ENCODE results near the gene SFXN3. TPM values are rescaled to one million over a fixed set of nuclear protein-coding genes. Genes with fewer than 3 reads are reported as not detected.
A peak's percentile ranks its signal among the peaks of the same experiment; 100 is the strongest.

The SFXN3 gene
- total and polyA plus RNA-seq, 2 of the 13 experiments (the other 11 are each of a cell fraction or from before 2014, with no cell fraction given): 16.8 to 71.5 TPM

DNA sequence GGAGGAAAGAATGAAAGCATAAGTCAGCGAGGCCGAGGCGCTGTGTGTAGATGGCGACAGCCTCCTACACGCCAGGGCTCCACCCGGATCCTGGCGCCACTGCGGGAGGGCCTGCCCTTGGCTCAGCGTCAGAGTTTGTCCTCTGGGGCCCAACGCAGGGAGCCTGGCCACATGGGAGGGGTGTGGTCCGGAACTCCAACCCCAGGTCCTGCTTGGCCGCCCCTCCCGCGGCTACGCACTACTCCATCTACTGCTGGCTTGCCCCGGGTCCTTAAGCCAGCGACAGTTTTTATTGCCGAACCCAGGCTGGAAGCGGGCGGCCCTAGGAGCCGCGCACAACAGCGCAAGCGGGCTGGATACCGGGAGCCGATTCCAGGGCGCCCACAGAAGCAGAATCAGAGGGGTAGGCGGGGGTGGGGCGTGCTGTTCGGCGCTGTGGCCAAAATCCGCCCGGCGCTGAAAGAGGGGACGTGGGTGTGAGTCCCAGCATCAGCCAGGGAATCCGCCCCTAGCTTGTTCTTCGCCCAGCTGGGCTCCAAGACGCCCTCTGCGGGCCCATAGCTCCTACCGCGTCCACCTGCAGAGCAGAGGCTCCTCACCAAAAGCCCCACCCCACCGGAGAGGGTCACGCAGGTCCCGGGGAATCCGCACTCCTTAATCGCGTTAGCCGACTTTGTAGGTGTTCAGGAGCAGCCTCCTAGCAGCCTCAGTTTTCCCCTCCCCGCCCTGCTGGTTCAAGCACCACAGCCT lies 35.3 kb downstream of the SFXN3 start (continued):
- TF ChIP-seq, protein P1, sequence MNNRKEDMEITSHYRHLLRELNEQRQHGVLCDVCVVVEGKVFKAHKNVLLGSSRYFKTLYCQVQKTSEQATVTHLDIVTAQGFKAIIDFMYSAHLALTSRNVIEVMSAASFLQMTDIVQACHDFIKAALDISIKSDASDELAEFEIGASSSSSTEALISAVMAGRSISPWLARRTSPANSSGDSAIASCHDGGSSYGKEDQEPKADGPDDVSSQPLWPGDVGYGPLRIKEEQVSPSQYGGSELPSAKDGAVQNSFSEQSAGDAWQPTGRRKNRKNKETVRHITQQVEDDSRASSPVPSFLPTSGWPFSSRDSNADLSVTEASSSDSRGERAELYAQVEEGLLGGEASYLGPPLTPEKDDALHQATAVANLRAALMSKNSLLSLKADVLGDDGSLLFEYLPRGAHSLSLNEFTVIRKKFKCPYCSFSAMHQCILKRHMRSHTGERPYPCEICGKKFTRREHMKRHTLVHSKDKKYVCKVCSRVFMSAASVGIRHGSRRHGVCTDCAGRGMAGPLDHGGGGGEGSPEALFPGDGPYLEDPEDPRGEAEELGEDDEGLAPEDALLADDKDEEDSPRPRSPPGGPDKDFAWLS (CRISPR knock-in tag; IDR thresholded peaks at IDR 0.05; ENCODE audit: borderline replicate concordance): no peak
- peak; percentile 51; the same call in 1 of the 2 replicates for TF ChIP-seq ZNF335 (CRISPR knock-in tag; IDR thresholded peaks at IDR 0.05)
- peak; percentile 43; the same call in 1 of the 2 replicates for TF ChIP-seq FOXA3 (CRISPR knock-in tag; IDR thresholded peaks at IDR 0.05)
- TF ChIP-seq ZFP36L1 (CRISPR knock-in tag; IDR thresholded peaks at IDR 0.05): peak; percentile 50; the same call in 1 of the 2 replicates
- TF ChIP-seq, protein P2, sequence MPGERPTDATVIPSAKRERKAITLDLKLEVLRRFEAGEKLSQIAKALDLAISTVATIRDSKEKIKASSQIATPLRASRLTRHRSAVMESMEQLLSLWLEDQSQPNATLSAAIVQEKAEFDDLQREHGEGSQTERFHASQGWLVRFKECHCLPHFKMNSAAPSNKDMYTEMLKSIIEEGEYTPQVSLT (CRISPR knock-in tag; IDR thresholded peaks at IDR 0.05; ENCODE audit: borderline replicate concordance, low read depth): no peak
- TF ChIP-seq, protein P3, sequence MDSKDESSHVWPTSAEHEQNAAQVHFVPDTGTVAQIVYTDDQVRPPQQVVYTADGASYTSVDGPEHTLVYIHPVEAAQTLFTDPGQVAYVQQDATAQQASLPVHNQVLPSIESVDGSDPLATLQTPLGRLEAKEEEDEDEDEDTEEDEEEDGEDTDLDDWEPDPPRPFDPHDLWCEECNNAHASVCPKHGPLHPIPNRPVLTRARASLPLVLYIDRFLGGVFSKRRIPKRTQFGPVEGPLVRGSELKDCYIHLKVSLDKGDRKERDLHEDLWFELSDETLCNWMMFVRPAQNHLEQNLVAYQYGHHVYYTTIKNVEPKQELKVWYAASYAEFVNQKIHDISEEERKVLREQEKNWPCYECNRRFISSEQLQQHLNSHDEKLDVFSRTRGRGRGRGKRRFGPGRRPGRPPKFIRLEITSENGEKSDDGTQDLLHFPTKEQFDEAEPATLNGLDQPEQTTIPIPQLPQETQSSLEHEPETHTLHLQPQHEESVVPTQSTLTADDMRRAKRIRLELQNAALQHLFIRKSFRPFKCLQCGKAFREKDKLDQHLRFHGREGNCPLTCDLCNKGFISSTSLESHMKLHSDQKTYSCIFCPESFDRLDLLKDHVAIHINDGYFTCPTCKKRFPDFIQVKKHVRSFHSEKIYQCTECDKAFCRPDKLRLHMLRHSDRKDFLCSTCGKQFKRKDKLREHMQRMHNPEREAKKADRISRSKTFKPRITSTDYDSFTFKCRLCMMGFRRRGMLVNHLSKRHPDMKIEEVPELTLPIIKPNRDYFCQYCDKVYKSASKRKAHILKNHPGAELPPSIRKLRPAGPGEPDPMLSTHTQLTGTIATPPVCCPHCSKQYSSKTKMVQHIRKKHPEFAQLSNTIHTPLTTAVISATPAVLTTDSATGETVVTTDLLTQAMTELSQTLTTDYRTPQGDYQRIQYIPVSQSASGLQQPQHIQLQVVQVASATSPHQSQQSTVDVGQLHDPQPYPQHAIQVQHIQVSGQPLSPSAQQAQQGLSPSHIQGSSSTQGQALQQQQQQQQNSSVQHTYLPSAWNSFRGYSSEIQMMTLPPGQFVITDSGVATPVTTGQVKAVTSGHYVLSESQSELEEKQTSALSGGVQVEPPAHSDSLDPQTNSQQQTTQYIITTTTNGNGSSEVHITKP (CRISPR knock-in tag; IDR thresholded peaks at IDR 0.05; ENCODE audit: low read depth): peak; percentile 52; the same call in 1 of the 2 replicates
- TF ChIP-seq PHF5A (CRISPR knock-in tag; IDR thresholded peaks at IDR 0.05; ENCODE audit: low read depth, unreplicated experiment): peak; percentile 46
- TF ChIP-seq, protein P4, sequence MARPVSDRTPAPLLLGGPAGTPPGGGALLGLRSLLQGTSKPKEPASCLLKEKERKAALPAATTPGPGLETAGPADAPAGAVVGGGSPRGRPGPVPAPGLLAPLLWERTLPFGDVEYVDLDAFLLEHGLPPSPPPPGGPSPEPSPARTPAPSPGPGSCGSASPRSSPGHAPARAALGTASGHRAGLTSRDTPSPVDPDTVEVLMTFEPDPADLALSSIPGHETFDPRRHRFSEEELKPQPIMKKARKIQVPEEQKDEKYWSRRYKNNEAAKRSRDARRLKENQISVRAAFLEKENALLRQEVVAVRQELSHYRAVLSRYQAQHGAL (CRISPR knock-in tag; IDR thresholded peaks at IDR 0.05; ENCODE audit: not compliant biosample characterization): peak; percentile 18
- TF ChIP-seq ATF7 (IDR thresholded peaks at IDR 0.05): no peak
- no peak for TF ChIP-seq ATF7 (CRISPR knock-in tag; IDR thresholded peaks at IDR 0.05)
- TF ChIP-seq SCMH1 (CRISPR knock-in tag; IDR thresholded peaks at IDR 0.05; ENCODE audit: borderline replicate concordance): no peak
- TF ChIP-seq TSC22D2 (CRISPR knock-in tag; IDR thresholded peaks at IDR 0.05; ENCODE audit: borderline replicate concordance): 0 out of 2 replicates have a peak, but pooled peaks have one; percentile 33
- TF ChIP-seq, protein P5, sequence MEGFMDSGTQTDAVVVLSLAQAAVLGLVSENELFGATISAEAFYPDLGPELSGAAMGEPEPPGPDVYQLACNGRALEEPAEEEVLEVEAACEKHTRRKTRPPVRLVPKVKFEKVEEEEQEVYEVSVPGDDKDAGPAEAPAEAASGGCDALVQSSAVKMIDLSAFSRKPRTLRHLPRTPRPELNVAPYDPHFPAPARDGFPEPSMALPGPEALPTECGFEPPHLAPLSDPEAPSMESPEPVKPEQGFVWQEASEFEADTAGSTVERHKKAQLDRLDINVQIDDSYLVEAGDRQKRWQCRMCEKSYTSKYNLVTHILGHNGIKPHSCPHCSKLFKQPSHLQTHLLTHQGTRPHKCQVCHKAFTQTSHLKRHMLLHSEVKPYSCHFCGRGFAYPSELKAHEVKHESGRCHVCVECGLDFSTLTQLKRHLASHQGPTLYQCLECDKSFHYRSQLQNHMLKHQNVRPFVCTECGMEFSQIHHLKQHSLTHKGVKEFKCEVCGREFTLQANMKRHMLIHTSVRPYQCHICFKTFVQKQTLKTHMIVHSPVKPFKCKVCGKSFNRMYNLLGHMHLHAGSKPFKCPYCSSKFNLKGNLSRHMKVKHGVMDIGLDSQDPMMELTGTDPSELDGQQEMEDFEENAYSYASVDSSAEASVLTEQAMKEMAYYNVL (CRISPR knock-in tag; IDR thresholded peaks at IDR 0.05; ENCODE audit: borderline replicate concordance): no peak; the same call in 1 of the 2 replicates
- TF ChIP-seq ZNF720 (CRISPR knock-in tag; IDR thresholded peaks at IDR 0.05): no peak
- no peak for TF ChIP-seq ZC3H4 (CRISPR knock-in tag; IDR thresholded peaks at IDR 0.05; ENCODE audit: borderline replicate concordance)
- TF ChIP-seq ZFP41 (CRISPR knock-in tag; IDR thresholded peaks at IDR 0.05; ENCODE audit: borderline replicate concordance): no peak
- peak; percentile 36 for TF ChIP-seq SRSF1 (optimal IDR thresholded peaks at IDR 0.05; ENCODE audit: low read depth, low read length)
- no peak for TF ChIP-seq EHMT2 (IDR thresholded peaks at IDR 0.05; ENCODE audit: borderline replicate concordance, low read depth, low read length)
- TF ChIP-seq RORA (CRISPR knock-in tag; IDR thresholded peaks at IDR 0.05): no peak
- TF ChIP-seq TAF15 (IDR thresholded peaks at IDR 0.05; ENCODE audit: low read depth, low read length, poor library complexity, severe bottlenecking): peak; percentile 95
